Esophagus (tissue), 2 donors: ENCODE measurements around the gene HTATSF1. TPM values are rescaled to one million over a fixed set of nuclear protein-coding genes. Genes with fewer than 3 reads are reported as not detected.

Source experiments
- H3K27ac ChIP-seq, 2 donors: one replicate each; pipeline ENCODE4 v1.5.1; 2013; ENCODE audit warnings: low read depth in 2 of 2, mild to moderate bottlenecking in 2 of 2, inconsistent platforms in 1 of 2, low read length in 1 of 2, moderate library complexity in 1 of 2
- H3K27me3 ChIP-seq, 2 donors: one replicate each; pipeline ENCODE4 v1.6.1; 2013; ENCODE audit warnings: low read length in 2 of 2, control low read depth in 1 of 2, mild to moderate bottlenecking in 1 of 2; ENCODE audit not compliant: insufficient read depth in 2 of 2, control insufficient read depth in 1 of 2
- H3K36me3 ChIP-seq, 2 donors: one replicate each; pipeline ENCODE4 v1.6.1; 2013; ENCODE audit warnings: low read length in 1 of 2; ENCODE audit not compliant: control insufficient read depth in 2 of 2, insufficient read depth in 2 of 2
- H3K4me1 ChIP-seq, 2 donors: one replicate each; pipeline ENCODE4 v1.6.1; 2013; ENCODE audit warnings: low read length in 1 of 2; ENCODE audit not compliant: control insufficient read depth in 2 of 2, insufficient read depth in 2 of 2
- H3K4me3 ChIP-seq, 2 donors: one replicate each; pipeline ENCODE4 v1.5.1; 2013; ENCODE audit warnings: low read length in 2 of 2, mild to moderate bottlenecking in 2 of 2, low read depth in 1 of 2, moderate library complexity in 1 of 2
- H3K9me3 ChIP-seq, 2 donors: one replicate each; pipeline ENCODE4 v1.6.1; 2013; ENCODE audit warnings: mild to moderate bottlenecking in 2 of 2, low read depth in 1 of 2, low read length in 1 of 2, moderate library complexity in 1 of 2; ENCODE audit not compliant: control insufficient read depth in 2 of 2, insufficient read depth in 1 of 2
- WGBS, 2 donors: extraction: QIAGEN DNeasy Blood & Tissue Kit; methylation state at CpG; one replicate each; pipeline ENCODE4 v1.1.7; 2013; 5-methylcytosine and 5-hydroxymethylcytosine counted together
- polyA plus RNA-seq, 2 donors: library from polyadenylated mRNA; stranded (reverse); fragments of 200-250 nt; gene quantifications; one replicate each; pipeline ENCODE4 v1.2.3, GENCODE V29; 2013
- donor health status: healthy with polysubstance abuse.
- donor health status: Bipolar disorder and iron deficiency.

HTATSF1 gene
- polyA plus RNA-seq, 2 donors = 12.8 to 24.9 TPM

DNA sequence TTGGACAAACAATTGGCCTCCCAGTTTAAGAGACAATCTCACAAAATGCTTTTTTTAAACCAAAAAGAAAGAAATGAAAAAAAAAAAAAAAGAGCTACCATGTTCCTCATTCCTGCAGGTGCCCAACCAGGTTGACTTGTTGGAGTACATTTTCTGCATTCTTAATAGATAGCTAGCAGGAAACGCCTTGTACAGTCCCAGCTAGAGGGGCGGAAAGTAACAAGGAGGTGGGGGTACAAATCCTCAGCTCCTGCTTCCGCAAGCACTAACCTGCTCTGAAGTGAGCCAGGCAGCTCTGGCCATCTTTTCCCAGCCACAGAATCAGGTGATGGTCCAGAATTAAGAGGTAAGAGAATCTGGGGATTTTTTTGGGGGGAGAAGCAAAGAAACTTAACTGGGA, 34.6 kb downstream of the HTATSF1 start, which contains the start of gene VGLL1:
VGLL1 (plus strand) TSS at position 265 of the 400 bp plus-strand sequence. CDS start 3,806 bp downstream, outside the sequence.
- Histone ChIP-seq H3K4me3 (no peak within 1 kb of the TSS), H3K27ac (no peak within 1 kb of the TSS), H3K4me1 (no peaks in the 10 kb centered on the region), H3K27me3 (peaks cover 0 to 3% of the 10 kb centered on the region in 2 donors), H3K9me3 (no peaks in the 10 kb centered on the region), H3K36me3 (no peaks in the 10 kb centered on the region)
- WGBS, 2 donors = 66 to 74% methylated on average over 3 of the region's 3 CpGs

DNA sequence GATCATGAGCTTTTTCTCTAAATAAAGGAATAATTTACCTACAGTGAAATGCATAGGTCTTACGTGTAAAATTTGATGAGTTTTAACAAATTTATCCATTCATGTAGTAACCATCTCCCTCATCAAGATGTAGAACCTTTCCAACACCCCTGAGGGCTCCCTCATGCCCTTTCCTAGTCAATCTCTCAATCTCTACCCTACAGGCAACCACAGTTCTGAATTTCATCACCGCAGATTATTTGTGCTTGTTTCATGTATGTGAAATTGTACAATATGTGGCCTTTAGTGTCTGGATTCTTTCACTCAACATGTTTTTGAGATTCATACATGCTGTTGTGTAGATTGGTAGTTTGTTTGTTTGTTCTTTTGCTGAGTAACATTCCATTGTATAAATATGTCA, 36.7 kb downstream of the HTATSF1 start:
- WGBS, 2 donors = 67 to 98% methylated on average over 2 of the region's 2 CpGs
- no peaks in the 10 kb centered on the region for H3K36me3 ChIP-seq

DNA sequence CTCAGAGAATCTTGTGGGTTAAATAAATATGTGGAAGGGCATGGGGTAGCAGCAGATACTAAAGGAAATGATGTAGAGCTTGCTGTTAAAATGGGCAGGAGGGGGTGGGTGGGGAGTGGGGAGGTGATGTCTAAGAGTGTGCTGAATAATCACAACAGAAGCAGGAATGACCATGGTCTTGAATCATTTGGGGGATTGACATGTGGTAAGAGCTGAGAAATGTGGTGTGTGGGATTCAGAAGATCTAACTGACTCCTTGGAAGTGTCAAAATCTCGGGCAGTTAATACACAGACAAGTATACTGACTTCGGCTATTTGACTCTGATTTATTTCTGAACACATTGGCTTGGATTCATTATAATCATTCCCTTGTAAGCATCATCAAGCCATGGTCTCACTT, 41.4 kb downstream of the HTATSF1 start:
- no peaks in the 10 kb centered on the region for H3K9me3 ChIP-seq
- no peak overlapping the region for H3K4me3 ChIP-seq
- H3K36me3 ChIP-seq = no peaks in the 10 kb centered on the region
- peaks cover 0 to 3% of the 10 kb centered on the region in 2 donors for H3K27me3 ChIP-seq
- WGBS, 2 donors = 69 to 76% methylated on average over 2 of the region's 2 CpGs
- no peak overlapping the region for H3K27ac ChIP-seq
- no peaks in the 10 kb centered on the region for H3K4me1 ChIP-seq

More for the DNA sequence above, 36.7 kb downstream of the HTATSF1 start:
- H3K27ac ChIP-seq = no peak overlapping the region
- H3K4me3 ChIP-seq = no peak overlapping the region
- H3K4me1 ChIP-seq = no peaks in the 10 kb centered on the region
- peaks cover 0 to 3% of the 10 kb centered on the region in 2 donors for H3K27me3 ChIP-seq
- no peaks in the 10 kb centered on the region for H3K9me3 ChIP-seq

DNA sequence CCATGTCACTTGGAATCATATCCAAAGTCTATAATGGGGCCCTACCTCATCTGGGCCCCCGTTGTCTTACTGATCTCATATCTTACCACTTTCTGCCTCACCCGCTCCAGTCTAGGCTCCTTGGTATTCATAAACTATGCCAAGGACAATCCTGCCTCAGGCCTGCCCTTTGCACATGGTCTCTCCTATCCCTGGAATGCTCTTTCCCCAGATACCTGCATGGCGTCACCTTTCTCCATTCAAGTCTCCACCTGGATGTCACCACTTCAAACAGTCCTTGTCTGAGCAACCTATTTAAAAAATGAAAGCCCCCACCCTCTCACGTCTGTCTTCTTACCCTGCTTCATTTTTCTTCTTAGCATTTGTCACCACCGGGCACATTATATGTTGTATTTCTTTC, 42.8 kb downstream of the HTATSF1 start:
- H3K36me3 ChIP-seq = no peaks in the 10 kb centered on the region
- peaks cover 0 to 3% of the 10 kb centered on the region in 2 donors for H3K27me3 ChIP-seq
- no peak overlapping the region for H3K27ac ChIP-seq
- no peak overlapping the region for H3K4me3 ChIP-seq
- no peaks in the 10 kb centered on the region for H3K9me3 ChIP-seq
- 77 to 86% methylated on average over 5 of the region's 5 CpGs for WGBS, 2 donors
- no peaks in the 10 kb centered on the region for H3K4me1 ChIP-seq

DNA sequence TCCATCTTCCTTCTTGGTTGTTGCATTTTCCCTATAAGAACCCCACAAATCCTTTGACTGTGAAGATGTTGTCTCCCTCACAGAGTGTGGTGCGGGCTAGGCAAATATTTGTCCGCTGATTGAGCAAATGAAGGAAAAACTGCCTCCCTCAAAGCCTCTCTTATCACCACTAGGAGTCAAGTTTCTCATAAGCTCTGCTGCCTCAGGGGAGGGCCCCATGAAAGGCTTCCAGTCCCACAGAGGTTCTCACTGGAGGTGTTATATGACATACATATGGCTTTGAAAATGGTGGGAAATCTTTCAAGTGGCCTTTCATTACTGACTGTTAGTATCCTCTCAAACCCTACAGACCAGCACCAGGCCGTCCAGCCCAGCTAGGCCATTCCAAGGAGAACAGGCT, 43.9 kb downstream of the HTATSF1 start:
- WGBS, 2 donors = 69 to 87% methylated on average over 3 of the region's 3 CpGs
- Histone ChIP-seq H3K36me3 (no peaks in the 10 kb centered on the region), H3K4me1 (no peaks in the 10 kb centered on the region), H3K4me3 (no peak overlapping the region), H3K9me3 (no peaks in the 10 kb centered on the region), H3K27me3 (no peaks in the 10 kb centered on the region), H3K27ac (no peak overlapping the region)

DNA sequence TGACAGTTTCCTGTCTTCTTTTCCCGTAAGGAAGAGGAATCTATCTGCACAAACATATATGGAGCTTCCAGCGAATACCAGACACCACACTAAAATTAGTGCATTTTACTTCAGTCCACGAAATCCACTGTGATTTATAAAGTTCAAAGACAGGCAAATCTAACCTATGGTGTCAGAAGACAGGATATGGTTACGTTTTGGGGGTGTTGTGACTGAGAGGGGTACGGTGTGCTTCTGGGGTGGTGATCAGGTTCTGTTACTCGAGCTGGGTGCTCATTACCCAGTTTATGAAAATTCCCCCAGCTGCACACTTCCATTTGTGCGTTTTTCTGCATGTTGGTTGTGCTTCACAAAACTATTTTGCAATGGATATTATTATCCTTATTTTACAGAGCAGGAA, 44.9 kb downstream of the HTATSF1 start:
- Histone ChIP-seq H3K4me3 (no peak overlapping the region), H3K4me1 (no peaks in the 10 kb centered on the region), H3K27me3 (no peaks in the 10 kb centered on the region), H3K9me3 (no peaks in the 10 kb centered on the region), H3K36me3 (no peaks in the 10 kb centered on the region), H3K27ac (no peak overlapping the region)
- 62 to 74% methylated on average over 7 of the region's 7 CpGs for WGBS, 2 donors

DNA sequence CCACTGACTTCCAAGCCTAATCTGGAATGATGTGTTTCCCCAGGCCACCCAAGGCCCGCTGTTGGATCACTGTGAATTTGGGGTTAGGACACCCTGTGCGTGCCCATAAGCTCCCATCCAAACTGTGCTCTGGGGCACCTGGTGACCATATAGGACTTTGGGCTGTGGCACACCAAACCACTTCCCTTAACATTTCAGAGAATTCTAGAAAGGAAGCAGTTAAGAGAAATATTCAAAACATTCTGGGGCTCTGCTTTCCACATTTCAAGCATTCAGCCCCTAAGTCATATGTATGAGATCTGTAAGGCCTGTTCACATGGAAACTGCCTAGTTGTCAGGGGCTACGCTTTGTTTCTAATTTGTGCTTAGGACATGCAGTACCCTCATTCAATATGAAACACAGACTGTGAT, 49.0 kb downstream of the HTATSF1 start:
- Histone ChIP-seq H3K4me3 (no peak overlapping the region), H3K27me3 (no peaks in the 10 kb centered on the region), H3K4me1 (no peaks in the 10 kb centered on the region), H3K36me3 (no peaks in the 10 kb centered on the region), H3K27ac (no peak overlapping the region), H3K9me3 (no peaks in the 10 kb centered on the region)
- 79 to 83% methylated on average over 3 of the region's 3 CpGs for WGBS, 2 donors

DNA sequence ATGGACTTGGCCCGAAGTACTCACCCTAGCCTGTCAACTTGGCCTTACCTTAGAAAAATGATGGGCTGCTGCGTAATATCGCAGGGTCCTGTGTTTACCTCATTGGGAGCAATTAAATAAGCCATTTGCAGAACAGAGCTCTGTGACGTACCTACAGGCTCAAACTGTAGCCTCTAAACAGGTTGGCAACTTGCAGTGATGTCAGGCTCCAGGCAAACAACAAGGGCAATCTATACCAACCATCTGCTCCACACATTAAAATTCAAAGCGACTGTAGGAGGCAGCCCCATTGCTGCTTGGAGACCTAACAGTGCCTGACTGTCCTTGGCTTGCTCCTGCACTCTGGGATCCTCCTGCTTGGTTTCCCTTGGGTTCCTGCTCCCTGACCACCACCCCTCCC, 51.8 kb downstream of the HTATSF1 start:
- Histone ChIP-seq H3K4me3 (no peak overlapping the region), H3K9me3 (no peaks in the 10 kb centered on the region), H3K27me3 (peaks cover 0 to 5% of the 10 kb centered on the region in 2 donors), H3K36me3 (no peaks in the 10 kb centered on the region), H3K4me1 (no peaks in the 10 kb centered on the region), H3K27ac (no peak overlapping the region)
- WGBS, 2 donors = 84 to 88% methylated on average over 5 of the region's 5 CpGs

DNA sequence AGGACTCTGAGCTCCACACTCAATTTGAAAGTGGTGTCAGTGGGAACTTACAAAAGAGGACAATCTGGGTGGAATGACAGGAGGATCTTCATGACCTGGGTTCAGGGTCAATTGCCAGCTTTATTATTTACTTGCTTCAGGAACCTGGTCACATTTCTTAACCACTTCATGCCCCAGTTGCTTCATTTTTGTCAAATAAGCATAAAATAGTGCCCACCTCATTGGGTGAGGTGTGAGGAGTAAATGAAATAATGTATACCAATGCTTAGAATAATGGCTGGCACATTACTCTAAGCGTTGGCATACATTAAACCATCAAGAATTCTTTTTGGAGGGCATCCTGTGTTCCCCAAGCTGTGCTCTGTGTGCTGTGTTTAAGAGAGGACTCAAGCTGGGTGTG, 54.0 kb downstream of the HTATSF1 start:
- no peak overlapping the region for H3K4me3 ChIP-seq
- 60 to 91% methylated on average over 1 of the region's 1 CpG for WGBS, 2 donors
- no peaks in the 10 kb centered on the region for H3K9me3 ChIP-seq
- H3K36me3 ChIP-seq = no peaks in the 10 kb centered on the region
- no peaks in the 10 kb centered on the region for H3K4me1 ChIP-seq
- H3K27me3 ChIP-seq = peaks cover 0 to 7% of the 10 kb centered on the region in 2 donors
- H3K27ac ChIP-seq = no peak overlapping the region

DNA sequence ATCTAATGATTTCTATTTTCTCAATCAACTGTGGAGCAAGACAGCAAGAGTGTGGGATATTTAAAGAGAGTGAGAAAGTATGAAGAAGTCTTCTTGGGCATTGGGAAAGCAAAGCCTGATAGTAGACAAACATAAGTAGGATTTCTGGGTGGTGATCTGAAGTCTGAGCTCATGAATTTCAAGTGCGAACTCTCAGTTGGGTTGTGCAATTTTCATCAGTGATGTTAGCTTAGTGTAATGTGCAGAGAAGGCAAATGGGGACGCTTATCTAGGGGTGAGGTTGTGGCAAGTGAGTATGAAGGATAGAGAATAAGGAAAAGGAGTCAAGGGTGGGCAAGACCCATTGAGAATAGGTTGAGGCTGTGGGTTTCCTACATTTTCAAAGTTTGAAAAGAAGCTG, 58.3 kb downstream of the HTATSF1 start:
- Histone ChIP-seq H3K4me3 (no peak overlapping the region), H3K9me3 (no peaks in the 10 kb centered on the region), H3K27me3 (peaks cover 0 to 7% of the 10 kb centered on the region in 2 donors), H3K36me3 (no peaks in the 10 kb centered on the region), H3K27ac (no peak overlapping the region), H3K4me1 (no peaks in the 10 kb centered on the region)
- WGBS, 2 donors = 68 to 90% methylated on average over 2 of the region's 2 CpGs
